Activated T-cell treated with anti-CD3 and anti-CD28 coated beads for 48 hours (primary cell): Measurements from ENCODE around the gene SRL.
"Not testable (repeated sequence)": the region's sequence is repeated elsewhere in the genome, so short reads cannot be mapped to it uniquely, and the experiment has no call there.

Experiments
- DNase-seq: peaks from one replicate; pipeline ENCODE4 v3.0.0-alpha.2; 2020; ENCODE audit warnings: low read depth

Gene SRL

DNA sequence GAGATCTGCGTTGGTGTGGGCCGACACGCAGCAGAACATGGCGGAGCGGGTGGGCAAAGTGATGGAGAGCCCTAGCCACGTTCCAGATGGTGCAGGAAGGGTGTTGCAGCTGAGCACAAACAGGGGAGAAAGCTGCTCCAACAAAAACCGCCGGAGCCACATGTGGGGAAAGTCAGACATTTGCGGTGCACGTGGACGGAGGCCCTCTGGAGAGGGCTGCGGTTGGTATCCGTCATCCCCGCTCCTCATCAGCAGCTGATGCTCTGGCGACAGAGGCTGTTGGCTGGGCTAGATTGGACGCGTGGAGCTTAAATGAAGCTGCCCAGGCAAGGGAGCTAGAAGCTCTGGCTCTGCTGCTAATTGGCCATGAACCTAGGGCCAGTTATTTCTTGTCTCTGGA lies 82.2 kb downstream of the SRL start:
- no peak for DNase-seq

- DNase-seq, result no peak
These were observed 83.5 kb downstream of the SRL start for GRCh38 chr16:4158143-4159093.

- no peak for DNase-seq
These were observed 84.5 kb downstream of the SRL start for GRCh38 chr16:4157376-4157825.

DNA sequence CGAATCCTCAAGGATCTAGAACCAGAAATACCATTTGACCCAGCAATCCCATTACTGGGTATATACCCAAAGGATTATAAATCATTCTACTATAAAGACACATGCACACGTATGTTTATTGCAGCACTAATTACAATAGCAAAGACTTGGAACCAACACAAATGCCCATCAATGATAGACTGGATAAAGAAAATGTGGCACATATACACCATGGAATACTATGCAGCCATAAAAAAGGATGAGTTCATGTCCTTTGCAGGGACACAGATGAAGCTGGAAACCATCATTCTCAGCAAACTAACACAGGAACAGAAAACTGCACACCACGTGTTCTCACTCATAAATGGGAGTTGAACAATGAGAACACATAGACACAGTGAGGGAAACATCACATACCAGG lies 85.4 kb downstream of the SRL start:
- DNase-seq, result not testable (repeated sequence)

DNA sequence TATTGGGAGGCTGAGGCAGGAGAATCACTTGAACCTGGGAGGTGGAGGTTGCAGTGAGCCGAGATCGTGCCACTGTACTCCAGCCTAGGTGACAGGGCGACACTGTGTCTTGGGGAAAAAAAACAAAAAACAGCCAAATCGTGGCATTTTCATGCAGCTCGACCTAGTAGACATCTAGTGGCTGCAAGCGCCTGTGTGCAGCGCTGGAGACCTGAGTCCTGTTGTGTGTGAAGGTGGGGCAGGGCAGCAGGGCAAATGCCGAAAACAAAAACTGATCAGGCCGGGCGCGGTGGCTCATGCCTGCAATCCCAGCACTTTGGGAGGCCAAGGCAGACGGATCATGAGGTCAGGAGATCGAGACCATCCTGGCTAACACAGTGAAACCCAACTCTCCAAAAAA lies 88.5 kb downstream of the SRL start:
- DNase-seq, result not testable (repeated sequence)

- no peak for DNase-seq
These were observed 89.6 kb downstream of the SRL start for GRCh38 chr16:4152267-4152666.

GRCh38 chr16:4147236-4147635 lies 94.6 kb downstream of the SRL start:
- DNase-seq, result no peak

GRCh38 chr16:4142268-4142667 lies 99.6 kb downstream of the SRL start:
- no peak for DNase-seq

DNA sequence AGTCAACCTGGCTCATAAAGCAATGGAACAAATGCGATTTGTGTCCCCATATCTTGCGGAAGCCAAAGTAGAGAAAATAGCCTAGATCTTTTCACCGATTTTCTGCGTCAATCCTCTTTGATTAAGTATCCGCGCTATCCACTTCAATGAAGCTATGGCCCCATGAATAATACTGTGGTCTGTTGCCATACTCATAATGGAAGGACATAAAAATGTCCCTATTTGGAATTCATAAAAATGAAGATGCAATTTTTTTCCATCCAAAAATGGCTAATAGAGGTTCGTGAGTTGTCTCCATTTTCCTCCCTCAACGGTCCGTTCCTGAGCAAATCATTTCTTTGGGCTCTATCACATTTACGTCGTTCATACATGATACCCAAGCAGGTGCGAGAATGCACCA lies 100.3 kb downstream of the SRL start:
- no peak for DNase-seq

- no peak for DNase-seq
These were observed 101.2 kb downstream of the SRL start for GRCh38 chr16:4140652-4141051.

- DNase-seq, result no peak
These were observed 101.9 kb downstream of the SRL start for GRCh38 chr16:4139968-4140367.
